NCI-H2029 (cell line): ENCODE measurements around the gene C1GALT1C1.
A peak's percentile ranks its signal among the peaks of the same experiment; 100 is the strongest.
"Not testable (repeated sequence)": the region's sequence is repeated elsewhere in the genome, so short reads cannot be mapped to it uniquely, and the experiment has no call there.

Source experiments
- DNase-seq: peaks from one replicate; lab custom pipeline; 2025; lab: John Stamatoyannopoulos, UW

Gene C1GALT1C1

DNA sequence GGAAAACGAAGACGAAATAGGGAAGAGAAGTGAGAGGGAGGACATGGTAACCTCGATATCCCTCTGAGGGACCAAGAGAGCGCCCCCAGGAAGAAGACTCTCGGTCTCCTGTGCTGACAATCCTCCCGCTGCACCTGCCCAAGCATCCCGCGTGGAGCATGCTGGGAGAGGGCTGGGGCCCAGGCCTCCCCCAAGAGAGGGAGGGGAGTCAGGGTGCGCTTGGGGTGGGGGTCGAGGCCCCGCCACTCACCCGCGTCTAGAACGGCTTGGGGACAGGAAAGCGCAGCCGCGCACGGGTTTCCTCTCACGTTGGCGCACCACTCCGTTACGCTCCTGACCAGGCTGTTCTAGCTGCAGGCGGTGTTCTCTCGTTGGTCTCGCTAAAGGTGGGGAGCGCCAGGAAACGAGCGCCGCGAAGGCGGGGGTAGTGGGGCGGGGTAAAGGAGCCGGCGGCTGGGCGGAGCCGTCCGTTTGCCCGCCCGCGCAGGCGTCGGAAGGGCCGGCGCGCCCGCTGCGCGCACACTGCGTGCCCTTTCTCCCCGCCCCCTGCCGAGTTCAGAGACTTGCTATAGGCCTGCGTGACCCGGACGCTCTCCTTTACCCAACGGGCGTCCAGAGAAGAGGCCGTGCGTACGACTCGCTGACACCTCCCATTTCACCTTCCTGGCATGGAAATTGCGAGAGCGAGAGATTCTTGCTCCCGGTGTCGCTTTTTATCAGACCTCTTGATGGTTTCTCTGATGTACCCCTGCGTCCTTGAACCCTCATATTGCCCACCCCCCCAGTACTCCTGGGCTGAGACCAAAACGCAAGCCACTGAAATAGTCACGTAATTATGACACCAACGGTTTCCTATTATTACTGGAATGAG lies at the start of gene C1GALT1C1:
C1GALT1C1 (minus strand) TSS at position 388 of the 871 bp plus-strand sequence. CDS start 2,888 bp downstream, outside the sequence.
- DNase-seq = peak; percentile 93

DNA sequence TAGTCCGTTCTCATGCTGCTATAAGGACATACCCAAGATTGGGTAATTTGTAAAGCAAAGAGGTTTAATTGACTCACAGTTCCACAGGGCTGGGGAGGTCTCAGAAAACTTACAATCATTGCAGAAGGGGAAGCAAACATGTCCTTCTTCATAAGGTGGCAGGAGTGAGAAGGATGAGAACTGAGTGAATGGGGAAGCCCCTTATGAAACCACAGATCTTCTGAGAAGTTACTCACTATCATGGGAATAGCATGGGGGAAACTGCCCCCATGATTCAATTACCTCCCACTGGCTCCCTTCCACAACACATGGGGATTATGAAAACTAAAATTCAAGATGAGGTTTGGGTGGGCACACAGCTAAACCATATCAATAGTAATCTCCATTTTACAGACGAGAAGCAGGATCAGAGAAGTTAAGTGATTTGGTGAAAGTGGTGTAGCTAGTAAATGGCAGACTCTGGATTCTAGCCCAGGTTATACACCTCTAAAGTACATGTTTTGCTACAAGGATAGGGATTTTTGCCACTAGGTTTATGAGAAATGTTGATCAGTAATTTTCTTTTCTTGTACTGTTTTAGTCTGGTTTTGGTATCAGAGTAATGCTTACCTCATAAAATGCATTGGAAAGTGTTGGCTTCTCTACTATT lies 47.3 kb upstream of the C1GALT1C1 start:
- DNase-seq = no peak

DNA sequence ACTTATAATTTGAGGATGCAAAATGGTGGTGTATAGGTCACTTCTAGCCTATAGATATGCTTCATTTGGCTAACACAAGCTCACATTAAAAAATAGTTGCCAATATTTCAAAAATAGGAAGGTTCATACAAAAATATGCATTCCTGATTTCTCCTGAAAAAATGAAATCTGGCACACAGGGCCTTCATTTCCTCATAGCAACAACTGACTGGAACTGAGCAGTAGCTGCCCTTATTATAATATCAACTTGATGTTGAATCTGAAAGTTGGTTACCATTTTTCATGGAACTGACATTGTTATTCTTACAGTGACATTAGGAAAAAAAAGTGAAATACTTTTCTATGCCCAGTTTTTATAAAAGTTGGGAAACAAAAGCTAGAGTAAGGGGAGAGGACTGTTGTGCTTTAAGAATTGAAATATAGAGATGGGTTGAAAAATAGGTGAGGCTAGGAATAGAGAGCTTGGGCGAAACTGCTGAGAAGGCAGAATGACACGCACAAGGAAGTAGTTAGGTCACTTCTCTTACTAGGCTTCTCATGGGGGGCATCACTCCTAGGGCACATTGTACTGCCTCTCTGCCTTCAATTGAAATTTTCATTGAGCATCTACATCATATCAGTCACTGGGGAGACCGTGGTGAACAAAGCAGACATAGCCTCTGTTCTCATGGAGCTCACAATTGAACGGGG lies 43.1 kb upstream of the C1GALT1C1 start:
- no peak for DNase-seq

GRCh38 chrX:120672389-120672788 lies 42.5 kb upstream of the C1GALT1C1 start:
- DNase-seq = no peak

DNA sequence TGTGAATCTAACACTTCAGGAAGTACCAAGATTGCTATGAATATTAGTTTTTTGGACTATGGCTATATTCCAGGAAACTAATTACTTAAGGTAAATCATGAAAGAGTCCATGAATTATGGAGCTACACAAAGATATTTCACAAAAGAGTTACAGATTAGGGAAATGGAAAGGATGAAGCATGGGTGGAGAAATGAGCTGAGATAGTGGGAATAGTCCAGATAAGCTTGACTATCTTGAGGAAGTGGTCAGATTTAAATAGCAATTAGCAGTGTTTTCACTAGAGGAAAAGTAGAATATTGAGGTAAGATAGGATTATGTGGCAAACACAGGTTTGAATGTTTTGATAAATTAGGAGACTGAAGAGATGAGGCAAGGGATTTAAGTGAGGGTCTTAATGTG lies 42.1 kb upstream of the C1GALT1C1 start:
- no peak for DNase-seq

- no peak for DNase-seq
Observed at GRCh38 chrX:120668357-120668756, 38.5 kb upstream of the C1GALT1C1 start.

DNA sequence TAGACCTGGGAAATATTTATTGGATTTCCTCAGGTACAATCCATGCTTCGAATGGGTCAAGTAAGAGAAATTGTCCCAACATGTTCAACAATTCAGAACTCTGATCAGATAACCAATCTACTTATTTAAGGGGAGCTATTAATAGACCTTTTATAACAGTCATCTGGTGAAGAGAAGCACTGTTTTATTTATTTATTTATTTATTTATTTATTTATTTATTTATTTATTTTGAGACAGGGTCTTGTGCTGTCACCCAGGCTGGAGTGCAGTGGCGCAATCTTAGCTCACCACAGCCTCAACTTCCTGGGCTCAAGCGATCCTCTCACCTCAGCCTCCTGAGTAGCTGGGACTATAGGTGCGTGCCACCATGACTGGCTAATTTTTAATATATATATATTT lies 34.7 kb upstream of the C1GALT1C1 start:
- DNase-seq = not testable (repeated sequence)

- DNase-seq = no peak
Observed at GRCh38 chrX:120664081-120664480, 34.2 kb upstream of the C1GALT1C1 start.

GRCh38 chrX:120662662-120663061 lies 32.8 kb upstream of the C1GALT1C1 start:
- DNase-seq = no peak

DNA sequence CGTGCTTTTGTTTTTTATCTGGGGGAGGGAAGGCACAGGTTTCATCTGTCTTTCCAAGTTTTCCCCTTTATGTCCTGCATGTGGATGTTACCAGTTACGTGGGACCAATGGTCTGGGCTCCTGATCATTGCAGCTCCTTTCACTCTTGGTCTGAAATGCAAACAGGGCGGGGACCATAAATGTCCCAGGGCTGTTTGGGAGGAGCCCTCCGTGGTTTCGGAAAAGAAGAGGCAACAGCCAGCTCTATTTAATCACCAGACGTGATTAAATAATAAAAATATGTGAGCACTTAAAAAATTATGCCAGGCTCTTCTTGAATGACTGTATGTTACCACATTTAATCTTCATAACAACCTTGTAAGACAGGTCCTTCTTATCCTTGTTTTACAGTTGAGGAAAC lies 30.8 kb upstream of the C1GALT1C1 start:
- DNase-seq = no peak

- peak; percentile 10 for DNase-seq
Observed at GRCh38 chrX:120653000-120653399, 23.1 kb upstream of the C1GALT1C1 start.

GRCh38 chrX:120652256-120652655 lies 22.4 kb upstream of the C1GALT1C1 start:
- DNase-seq = not testable (repeated sequence)

DNA sequence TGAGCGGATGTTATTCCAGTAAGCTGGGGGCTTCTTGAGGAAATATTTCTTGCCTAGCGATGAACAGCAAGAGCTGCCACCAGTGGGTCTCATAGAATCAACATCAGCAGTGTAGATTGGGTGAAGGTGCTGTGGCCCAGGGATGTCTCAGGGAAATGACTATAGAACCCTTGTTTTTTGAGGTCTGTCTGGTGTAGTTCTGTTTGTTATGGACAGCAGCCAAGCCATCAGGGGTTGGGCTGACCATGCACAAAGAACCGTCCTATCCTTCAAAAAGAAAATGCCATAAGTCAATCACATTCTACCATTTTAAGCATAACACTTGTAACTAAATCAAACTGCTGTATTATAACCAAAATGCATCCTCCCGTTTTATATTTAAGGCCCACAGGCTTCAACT lies 17.3 kb upstream of the C1GALT1C1 start:
- DNase-seq = no peak

- DNase-seq = no peak
Observed at GRCh38 chrX:120642871-120643270, 13.0 kb upstream of the C1GALT1C1 start.

- DNase-seq = no peak
Observed at GRCh38 chrX:120638619-120639018, 8.8 kb upstream of the C1GALT1C1 start.

- no peak for DNase-seq
Observed at GRCh38 chrX:120625371-120625770, 4.5 kb downstream of the C1GALT1C1 start.

- DNase-seq = no peak
Observed at GRCh38 chrX:120617996-120618630, 11.7 kb downstream of the C1GALT1C1 start.

GRCh38 chrX:120614816-120615215 lies 15.0 kb downstream of the C1GALT1C1 start:
- no peak for DNase-seq

GRCh38 chrX:120612086-120612485 lies 17.8 kb downstream of the C1GALT1C1 start:
- no peak for DNase-seq

GRCh38 chrX:120604361-120604782 lies 25.5 kb downstream of the C1GALT1C1 start:
- peak; percentile 26 for DNase-seq

GRCh38 chrX:120603707-120604360 lies 26.0 kb downstream of the C1GALT1C1 start, which contains the start of gene MCTS1:
MCTS1 (plus strand) TSS chrX:120604101; CDS start chrX:120604237, 136 bp downstream.
- DNase-seq = peak; percentile 93
